Natural killer cell treated with Interleukin-12 subunit alpha and Interleukin-12 subunit beta and Interleukin-15 and Interleukin-18, amount 100 ng/mL, for 72 hours (primary cell): ENCODE results near the gene LRRC56. TPM values are rescaled to one million over a fixed set of nuclear protein-coding genes. Genes with fewer than 3 reads are reported as not detected.

Experiments used
- ATAC-seq, 2 donors: fragments of 150-1000 bp; cut with Tn5 transposase in 1 of 2; sonication (Bioruptor Pico), chemical (Tn5 transposase) in 1 of 2; 2 replicates each; pipeline ENCODE4 v1.10.0; 2021
- DNase-seq: peaks from one replicate; pipeline ENCODE4 v3.0.0; 2022; ENCODE audit warnings: low spot score
- H3K27ac Mint-ChIP-seq, 2 donors: 1 replicate in 1 of 2; 2 replicates in 1 of 2; pipeline ENCODE4 v1.8.0; 2022; ENCODE audit warnings: mixed read lengths in 2 of 2, mild to moderate bottlenecking in 1 of 2, moderate library complexity in 1 of 2
- H3K27me3 Mint-ChIP-seq, 2 donors: 1 replicate in 1 of 2; 2 replicates in 1 of 2; pipeline ENCODE4 v1.8.0; 2022; ENCODE audit warnings: mixed read lengths in 2 of 2
- H3K36me3 Mint-ChIP-seq: one replicate; pipeline ENCODE4 v1.8.0; 2022; ENCODE audit warnings: mixed read lengths
- H3K4me1 Mint-ChIP-seq, 2 donors: 1 replicate in 1 of 2; 2 replicates in 1 of 2; pipeline ENCODE4 v1.8.0; 2022; ENCODE audit warnings: low read depth in 2 of 2, mixed read lengths in 2 of 2, mild to moderate bottlenecking in 1 of 2
- H3K4me3 Mint-ChIP-seq: one replicate; pipeline ENCODE4 v1.8.0; 2022; ENCODE audit warnings: mixed read lengths
- H3K9me3 Mint-ChIP-seq: 2 replicates; pipeline ENCODE4 v1.8.0; 2022; ENCODE audit warnings: mixed read lengths
- total RNA-seq, 2 donors: library from RNA; stranded (reverse); gene quantifications; one replicate each; pipeline ENCODE4 v1.2.3, GENCODE V29; 2022

Gene LRRC56
- total RNA-seq, 2 donors from 2014 or later: 0.98 to 1.8 TPM

- peaks cover 5 to 10% of the 10 kb centered on the region in 2 donors for H3K4me1 Mint-ChIP-seq
- no peaks in the 10 kb centered on the region for H3K9me3 Mint-ChIP-seq
- no peaks in the 10 kb centered on the region for H3K27me3 Mint-ChIP-seq
- DNase-seq (no peak), ATAC-seq (no peak)
- H3K27ac Mint-ChIP-seq: no peak overlapping the region
- no peaks in the 10 kb centered on the region for H3K36me3 Mint-ChIP-seq
- H3K4me3 Mint-ChIP-seq: no peak overlapping the region
Observed at GRCh38 chr11:535210-535518, 2.2 kb upstream of the LRRC56 start.

- Mint-ChIP-seq H3K4me1 (peaks cover 5 to 10% of the 10 kb centered on the region in 2 donors), H3K9me3 (no peaks in the 10 kb centered on the region), H3K27me3 (no peaks in the 10 kb centered on the region), H3K36me3 (no peaks in the 10 kb centered on the region), H3K27ac (peak within 1 kb of the TSS; percentile 75 to 81), H3K4me3 (peak within 1 kb of the TSS; percentile 91)
- DNase-seq (peak; percentile 98), ATAC-seq (peak; percentile 93 to 96)
Observed at GRCh38 chr11:535519-536454, 1.5 kb upstream of the LRRC56 start, which contains the start of gene HRAS. Gene HRAS (minus strand): TSS chr11:535576.

GRCh38 chr11:537622-538430 lies 499 bp downstream of the LRRC56 start:
- Mint-ChIP-seq H3K27me3 (no peaks in the 10 kb centered on the region), H3K36me3 (no peaks in the 10 kb centered on the region), H3K4me3 (peak overlapping the region; percentile 55), H3K27ac (peak overlapping the region in 1 of 2 donors; percentile 33), H3K4me1 (peaks cover 5 to 10% of the 10 kb centered on the region in 2 donors), H3K9me3 (no peaks in the 10 kb centered on the region)
- no peak for ATAC-seq
- no peak for DNase-seq

GRCh38 chr11:538431-539051 lies 1.2 kb downstream of the LRRC56 start:
- no peak overlapping the region for H3K27ac Mint-ChIP-seq
- H3K4me3 Mint-ChIP-seq: no peak overlapping the region

GRCh38 chr11:539971-540481 lies 2.7 kb downstream of the LRRC56 start:
- Mint-ChIP-seq H3K27me3 (no peaks in the 10 kb centered on the region), H3K36me3 (no peaks in the 10 kb centered on the region), H3K27ac (no peak overlapping the region), H3K9me3 (no peaks in the 10 kb centered on the region), H3K4me1 (peaks cover 5 to 10% of the 10 kb centered on the region in 2 donors), H3K4me3 (no peak overlapping the region)
- ATAC-seq (no peak), DNase-seq (no peak)

More at GRCh38 chr11:538431-539051, 1.2 kb downstream of the LRRC56 start:
- H3K36me3 Mint-ChIP-seq: no peaks in the 10 kb centered on the region
- H3K9me3 Mint-ChIP-seq: no peaks in the 10 kb centered on the region
- DNase-seq: no peak
- H3K27me3 Mint-ChIP-seq: no peaks in the 10 kb centered on the region
- peaks cover 5 to 10% of the 10 kb centered on the region in 2 donors for H3K4me1 Mint-ChIP-seq
- ATAC-seq: no peak

- Mint-ChIP-seq H3K27ac (no peak overlapping the region), H3K36me3 (no peaks in the 10 kb centered on the region), H3K4me1 (peaks cover 5 to 10% of the 10 kb centered on the region in 2 donors), H3K4me3 (no peak overlapping the region), H3K27me3 (no peaks in the 10 kb centered on the region), H3K9me3 (no peaks in the 10 kb centered on the region)
- no peak for DNase-seq
- ATAC-seq: no peak
Observed at GRCh38 chr11:540583-541432, 3.5 kb downstream of the LRRC56 start.

- ATAC-seq (no peak), DNase-seq (no peak)
- no peaks in the 10 kb centered on the region for H3K27me3 Mint-ChIP-seq
- H3K4me3 Mint-ChIP-seq: no peak overlapping the region
- no peak overlapping the region for H3K27ac Mint-ChIP-seq
- H3K36me3 Mint-ChIP-seq: no peaks in the 10 kb centered on the region
- H3K4me1 Mint-ChIP-seq: peaks cover under 1 to 4% of the 10 kb centered on the region in 2 donors
- H3K9me3 Mint-ChIP-seq: no peaks in the 10 kb centered on the region
Observed at GRCh38 chr11:541433-541885, 4.1 kb downstream of the LRRC56 start.

GRCh38 chr11:544817-545166 lies 7.5 kb downstream of the LRRC56 start:
- no peaks in the 10 kb centered on the region for H3K9me3 Mint-ChIP-seq
- no peak overlapping the region for H3K4me3 Mint-ChIP-seq
- H3K27me3 Mint-ChIP-seq: no peaks in the 10 kb centered on the region
- DNase-seq: no peak
- no peak overlapping the region for H3K27ac Mint-ChIP-seq
- no peaks in the 10 kb centered on the region for H3K36me3 Mint-ChIP-seq
- ATAC-seq: no peak
- H3K4me1 Mint-ChIP-seq: no peaks in the 10 kb centered on the region

- Mint-ChIP-seq H3K27ac (no peak overlapping the region), H3K27me3 (no peaks in the 10 kb centered on the region), H3K4me3 (no peak overlapping the region), H3K9me3 (no peaks in the 10 kb centered on the region), H3K4me1 (no peaks in the 10 kb centered on the region), H3K36me3 (no peaks in the 10 kb centered on the region)
- ATAC-seq (no peak), DNase-seq (no peak)
Observed at GRCh38 chr11:545171-545570, 7.8 kb downstream of the LRRC56 start.

GRCh38 chr11:548700-549603 lies 11.6 kb downstream of the LRRC56 start:
- no peaks in the 10 kb centered on the region for H3K36me3 Mint-ChIP-seq
- no peak overlapping the region for H3K27ac Mint-ChIP-seq
- ATAC-seq (no peak), DNase-seq (no peak)
- H3K4me3 Mint-ChIP-seq: no peak overlapping the region
- H3K4me1 Mint-ChIP-seq: no peaks in the 10 kb centered on the region
- no peaks in the 10 kb centered on the region for H3K27me3 Mint-ChIP-seq
- H3K9me3 Mint-ChIP-seq: no peaks in the 10 kb centered on the region

- no peaks in the 10 kb centered on the region for H3K27me3 Mint-ChIP-seq
- no peak for ATAC-seq
- H3K4me1 Mint-ChIP-seq: no peaks in the 10 kb centered on the region
- DNase-seq: no peak
- no peak overlapping the region for H3K4me3 Mint-ChIP-seq
- H3K36me3 Mint-ChIP-seq: no peaks in the 10 kb centered on the region
- H3K27ac Mint-ChIP-seq: no peak overlapping the region
- no peaks in the 10 kb centered on the region for H3K9me3 Mint-ChIP-seq
Observed at GRCh38 chr11:550021-550745, 12.9 kb downstream of the LRRC56 start.

- no peak for ATAC-seq
- Mint-ChIP-seq H3K4me1 (no peaks in the 10 kb centered on the region), H3K27me3 (no peaks in the 10 kb centered on the region), H3K4me3 (no peak overlapping the region), H3K9me3 (no peaks in the 10 kb centered on the region), H3K36me3 (no peaks in the 10 kb centered on the region), H3K27ac (no peak overlapping the region)
- no peak for DNase-seq
Observed at GRCh38 chr11:550746-551085, 13.4 kb downstream of the LRRC56 start.
